Adrenal gland (tissue), 12 donors: ENCODE data around the gene ITPRIP. TPM values are rescaled to one million over a fixed set of nuclear protein-coding genes. Genes with fewer than 3 reads are reported as not detected.

Source experiments
- DNase-seq, 7 donors: peaks; one replicate each; pipeline ENCODE4 v3.0.0-alpha.2; 2019 to 2020
- H3K27ac ChIP-seq, 5 donors: fragments of 200-600 bp; sonication (generic) in 4 of 5; 1 replicate in 3 of 5; 2 replicates in 2 of 5; pipeline versions ENCODE4 v1.5.1 to v1.8.0; 2016 to 2020; ENCODE audit warnings: mild to moderate bottlenecking in 1 of 5
- H3K27me3 ChIP-seq: fragments of 200-600 bp; 2 replicates; pipeline ENCODE4 v1.8.0; 2021
- H3K36me3 ChIP-seq, 2 donors: fragments of 200-600 bp; replicated peaks in 1 of 2; 1 replicate in 1 of 2; 2 replicates in 1 of 2; pipeline versions ENCODE4 v1.5.1 to v1.8.0; 2018 to 2022
- H3K4me1 ChIP-seq, 2 donors: fragments of 200-600 bp; replicated peaks in 1 of 2; 1 replicate in 1 of 2; 2 replicates in 1 of 2; pipeline versions ENCODE4 v1.5.1 to v1.8.0; 2018 to 2021
- H3K4me3 ChIP-seq, 4 donors: fragments of 200-600 bp; sonication (generic) in 3 of 4; one replicate each; pipeline ENCODE4 v1.5.1; 2016 to 2018
- H3K9me3 ChIP-seq, 3 donors: fragments of 200-600 bp; sonication (generic) in 1 of 3; replicated peaks in 1 of 3; 1 replicate in 2 of 3; 2 replicates in 1 of 3; pipeline versions ENCODE4 v1.5.1 to v1.8.0; 2016 to 2021
- CTCF ChIP-seq, 6 experiments: fragments of 450-650 bp in 4 of 6; fragments of 200-600 bp in 2 of 6; sonication (generic) in 1 of 6; IDR thresholded peaks; 1 replicate in 5 of 6; 2 replicates in 1 of 6; pipeline versions ENCODE4 v1.5.1 to v1.8.0; 2016 to 2021; ENCODE audit warnings: antibody characterized with exemption in 6 of 6, mild to moderate bottlenecking in 2 of 6, moderate library complexity in 1 of 6
- POLR2A ChIP-seq, 2 donors: fragments of 450-650 bp; IDR thresholded peaks; one replicate each; pipeline ENCODE4 v1.6.1; 2017; ENCODE audit warnings: antibody characterized with exemption in 2 of 2, mild to moderate bottlenecking in 2 of 2, moderate library complexity in 1 of 2
- WGBS, 4 donors: extraction: QIAGEN DNeasy Blood & Tissue Kit in 2 of 4; methylation state at CpG; one replicate each; pipeline versions ENCODE4 v1.1.5 to v1.1.7; 2013 to 2017; 5-methylcytosine and 5-hydroxymethylcytosine counted together
- intact Hi-C, 2 donors: fragments of 100-400 bp; cut with DNase I; formaldehyde crosslinking; loops; one replicate each; pipeline versions ENCODE4 v1.14.1 to v1.15.0; 2022 to 2023
- polyA plus RNA-seq, 3 donors: library from polyadenylated mRNA; stranded (reverse); fragments of 200-250 nt in 2 of 3; fragments of 350-450 nt in 1 of 3; fragmentation: Illumina TruSeq in 1 of 3; extraction: RNeasy Lipid Tissue Mini Kit (QIAGEN cat#74804) in 1 of 3; gene quantifications; one replicate each; pipeline ENCODE4 v1.2.3, GENCODE V29; 2013 to 2014
- total RNA-seq, 9 donors: library from RNA; depleted of rRNA in 4 of 9; stranded (reverse); fragments of >200 nt in 4 of 9; fragments of 120-200 nt in 1 of 9; fragmentation: NEBNext Ultra II Directional in 1 of 9; extraction: Animal tissue kit (Norgen Biotek cat#: 25700) in 1 of 9; gene quantifications; one replicate each; pipeline versions ENCODE4 v1.1.0 to v1.2.4, GENCODE V29; 2013 to 2023
- donor health status: healthy with polysubstance abuse.
- donor health status: Bipolar disorder and iron deficiency.
- donor health status: DM: yes; HTN: yes; CAD: no.
- donor health status: DM: no; HTN: no; CAD: no.
- donor health status: DM: no; HTN: no; CAD: no.
- donor health status: DM: yes; HTN: yes; CAD: no.

ITPRIP gene
- total and polyA plus RNA-seq, 12 donors, result 4.2 to 27.0 (median 19.1) TPM

GRCh38 chr10:104316321-104317099 is 21.8 kb downstream of the ITPRIP start:
- TF ChIP-seq POLR2A (IDR thresholded peaks at IDR 0.05), result no peak
- no peak for TF ChIP-seq CTCF (IDR thresholded peaks at IDR 0.05)
- WGBS, 4 donors, result 87 to 91% (median 90%) methylated on average over 9 of the region's 9 CpGs
- intact Hi-C loops, result no loop called here
- peaks cover 13 to 26% of the 10 kb centered on the region in 2 donors for H3K4me1 ChIP-seq
- H3K27ac ChIP-seq, result peak overlapping the region in 2 of 5 donors; percentile 19 to 30
- H3K9me3 ChIP-seq, result no peaks in the 10 kb centered on the region
- no peak overlapping the region for H3K4me3 ChIP-seq
- H3K36me3 ChIP-seq, result peaks cover 0 to 39% of the 10 kb centered on the region in 2 donors
- H3K27me3 ChIP-seq, result no peaks in the 10 kb centered on the region
- no peak for DNase-seq

- H3K4me3 ChIP-seq, result no peak overlapping the region
- 95 to 99% (median 97%) methylated on average over 12 to 22 of the region's 22 CpGs for WGBS, 4 donors
- intact Hi-C loops, result no loop called here
- H3K4me1 ChIP-seq, result peaks cover 15 to 21% of the 10 kb centered on the region in 2 donors
- no peaks in the 10 kb centered on the region for H3K27me3 ChIP-seq
- no peak overlapping the region for H3K27ac ChIP-seq
- no peak for TF ChIP-seq CTCF (IDR thresholded peaks at IDR 0.05)
- no peak for TF ChIP-seq POLR2A (IDR thresholded peaks at IDR 0.05)
- DNase-seq, result no peak
- no peaks in the 10 kb centered on the region for H3K9me3 ChIP-seq
- peaks cover 0 to 47% of the 10 kb centered on the region in 2 donors for H3K36me3 ChIP-seq
Observed at GRCh38 chr10:104315486-104315921, 22.8 kb downstream of the ITPRIP start.

GRCh38 chr10:104314591-104315485 is 23.4 kb downstream of the ITPRIP start:
- Histone ChIP-seq H3K27me3 (no peaks in the 10 kb centered on the region), H3K27ac (no peak overlapping the region), H3K4me1 (peaks cover 17 to 23% of the 10 kb centered on the region in 2 donors), H3K36me3 (peaks cover 0 to 49% of the 10 kb centered on the region in 2 donors), H3K9me3 (no peaks in the 10 kb centered on the region), H3K4me3 (no peak overlapping the region)
- intact Hi-C loops, result loop anchor here in 1 of 2 donors (5.0 kb wide), 1 partner anchor 32 kb away; no protein-coding TSS in a partner anchor
- 89 to 98% (median 91%) methylated on average over 13 to 43 of the region's 43 CpGs for WGBS, 4 donors
- TF ChIP-seq POLR2A (IDR thresholded peaks at IDR 0.05) (no peak), CTCF (IDR thresholded peaks at IDR 0.05) (no peak)
- no peak for DNase-seq

- TF ChIP-seq CTCF (IDR thresholded peaks at IDR 0.05) (no peak), POLR2A (IDR thresholded peaks at IDR 0.05) (no peak)
- Histone ChIP-seq H3K9me3 (no peaks in the 10 kb centered on the region), H3K4me1 (peaks cover 6 to 15% of the 10 kb centered on the region in 2 donors), H3K4me3 (no peak overlapping the region), H3K27me3 (no peaks in the 10 kb centered on the region), H3K36me3 (peaks cover 0 to 49% of the 10 kb centered on the region in 2 donors), H3K27ac (peak overlapping the region in 1 of 5 donors; percentile 89)
- intact Hi-C loops, result loop anchor here in 1 of 2 donors (5.0 kb wide), 1 partner anchor 36 kb away; no protein-coding TSS in a partner anchor
- WGBS, 4 donors, result 89 to 97% (median 92%) methylated on average over 4 to 5 of the region's 5 CpGs
- no peak for DNase-seq
Observed at GRCh38 chr10:104311184-104311720, 27.0 kb downstream of the ITPRIP start.
